HG03442 (cell line): Measurements from ENCODE around the gene MSRB3.

ENCODE experiments used
- ATAC-seq: cut with Tn5 transposase; IDR thresholded peaks from one replicate; pipeline ENCODE4 v1.9.1; 2021; ENCODE audit warnings: mild to moderate bottlenecking, moderate library complexity; ENCODE audit not compliant: unreplicated experiment

The MSRB3 gene

GRCh38 chr12:65278576-65279368 lies at the start of gene MSRB3:
TSS of gene MSRB3 (plus strand) at chr12:65278683. CDS start at chr12:65308580, 29,897 bp downstream.
- ATAC-seq = no peak

GRCh38 chr12:65229441-65229840 lies 49.0 kb upstream of the MSRB3 start:
- no peak for ATAC-seq

GRCh38 chr12:65232476-65233077 lies 45.9 kb upstream of the MSRB3 start:
- ATAC-seq = no peak

GRCh38 chr12:65237153-65237552 lies 41.3 kb upstream of the MSRB3 start:
- no peak for ATAC-seq

GRCh38 chr12:65238609-65239008 lies 39.9 kb upstream of the MSRB3 start:
- no peak for ATAC-seq

GRCh38 chr12:65248656-65249633 lies 29.5 kb upstream of the MSRB3 start:
- no peak for ATAC-seq

- ATAC-seq = no peak
Measured at GRCh38 chr12:65252515-65252914, 26.0 kb upstream of the MSRB3 start.

- ATAC-seq = no peak
Measured at GRCh38 chr12:65257986-65258385, 20.5 kb upstream of the MSRB3 start.

GRCh38 chr12:65259501-65259900 lies 19.0 kb upstream of the MSRB3 start:
- no peak for ATAC-seq

GRCh38 chr12:65263777-65264176 lies 14.7 kb upstream of the MSRB3 start:
- no peak for ATAC-seq

GRCh38 chr12:65266408-65266807 lies 12.1 kb upstream of the MSRB3 start:
- no peak for ATAC-seq

- no peak for ATAC-seq
Measured at GRCh38 chr12:65269603-65270002, 8.9 kb upstream of the MSRB3 start.

GRCh38 chr12:65274602-65275272 lies 3.7 kb upstream of the MSRB3 start:
- ATAC-seq = no peak

GRCh38 chr12:65275627-65276026 lies 2.9 kb upstream of the MSRB3 start:
- ATAC-seq = no peak

GRCh38 chr12:65276916-65277530 lies 1.5 kb upstream of the MSRB3 start:
- ATAC-seq = no peak

- ATAC-seq = no peak
Measured at GRCh38 chr12:65277994-65278575, 398 bp upstream of the MSRB3 start.

GRCh38 chr12:65279369-65280112 lies 1.1 kb downstream of the MSRB3 start:
- no peak for ATAC-seq

GRCh38 chr12:65280306-65280705 lies 1.8 kb downstream of the MSRB3 start:
- no peak for ATAC-seq

- no peak for ATAC-seq
Measured at GRCh38 chr12:65282840-65283239, 4.4 kb downstream of the MSRB3 start.
